ENCODE data around the gene SLC35D2.

GRCh38 chr9:96418083-96418919, 34.8 kb upstream of the SLC35D2 start, which contains the start of gene ZNF367:
- no peak for TF ChIP-seq CTCF (IDR thresholded peaks at IDR 0.05)
- TF ChIP-seq POLR2A (IDR thresholded peaks at IDR 0.05): no peak

Measured in heart left ventricle (tissue), 13 donors.